Stimulated activated naive CD8-positive, alpha-beta T cell treated with anti-CD3 and anti-CD28 coated beads, Interleukin-15, amount 100 ng/mL, for 72 hours (primary cell): ENCODE data around the gene DCAF5.

Source experiments
- ATAC-seq: fragments of 150-1000 bp; cut with Tn5 transposase; 2 replicates; pipeline ENCODE4 v1.10.0; 2021; ENCODE audit warnings: mild to moderate bottlenecking, moderate library complexity
- DNase-seq, 2 donors: peaks; one replicate each; pipeline ENCODE4 v3.0.0; 2021 to 2022
- H3K27ac Mint-ChIP-seq, 2 donors: one replicate each; pipeline ENCODE4 v1.8.0; 2022; ENCODE audit warnings: mild to moderate bottlenecking in 2 of 2, mixed read lengths in 2 of 2, moderate library complexity in 2 of 2
- H3K27me3 Mint-ChIP-seq: one replicate; pipeline ENCODE4 v1.8.0; 2022; ENCODE audit warnings: mixed read lengths
- H3K4me1 Mint-ChIP-seq: one replicate; pipeline ENCODE4 v1.8.0; 2022; ENCODE audit warnings: mild to moderate bottlenecking, mixed read lengths
- H3K4me3 Mint-ChIP-seq, 2 donors: one replicate each; pipeline ENCODE4 v1.8.0; 2022; ENCODE audit warnings: mild to moderate bottlenecking in 2 of 2, mixed read lengths in 2 of 2, moderate library complexity in 1 of 2
- H3K9me3 Mint-ChIP-seq, 2 donors: one replicate each; pipeline ENCODE4 v1.8.0; 2022; ENCODE audit warnings: mixed read lengths in 2 of 2

Gene DCAF5

GRCh38 chr14:69129264-69129880, 23.5 kb downstream of the DCAF5 start:
- H3K27ac Mint-ChIP-seq: peak overlapping the region; percentile 54 to 89
- H3K27me3 Mint-ChIP-seq: no peaks in the 10 kb centered on the region
- no peaks in the 10 kb centered on the region for H3K9me3 Mint-ChIP-seq
- peak; percentile 77 for ATAC-seq
- H3K4me3 Mint-ChIP-seq: peak overlapping the region in 1 of 2 donors; percentile 63
- peak; percentile 65 to 69 for DNase-seq
- H3K4me1 Mint-ChIP-seq: peaks cover 78% of the 10 kb centered on the region

- Mint-ChIP-seq H3K4me3 (no peak overlapping the region), H3K27ac (no peak overlapping the region), H3K9me3 (no peaks in the 10 kb centered on the region), H3K27me3 (no peaks in the 10 kb centered on the region), H3K4me1 (peaks cover 48% of the 10 kb centered on the region)
- ATAC-seq: no peak
- DNase-seq: no peak
These were observed 34.6 kb downstream of the DCAF5 start for GRCh38 chr14:69118305-69118704.

- peaks cover 42% of the 10 kb centered on the region for H3K4me1 Mint-ChIP-seq
- no peak overlapping the region for H3K4me3 Mint-ChIP-seq
- ATAC-seq (peak; percentile 40), DNase-seq (no peak)
- H3K27me3 Mint-ChIP-seq: no peaks in the 10 kb centered on the region
- no peaks in the 10 kb centered on the region for H3K9me3 Mint-ChIP-seq
- no peak overlapping the region for H3K27ac Mint-ChIP-seq
These were observed 35.7 kb downstream of the DCAF5 start for GRCh38 chr14:69117020-69117767.

DNA sequence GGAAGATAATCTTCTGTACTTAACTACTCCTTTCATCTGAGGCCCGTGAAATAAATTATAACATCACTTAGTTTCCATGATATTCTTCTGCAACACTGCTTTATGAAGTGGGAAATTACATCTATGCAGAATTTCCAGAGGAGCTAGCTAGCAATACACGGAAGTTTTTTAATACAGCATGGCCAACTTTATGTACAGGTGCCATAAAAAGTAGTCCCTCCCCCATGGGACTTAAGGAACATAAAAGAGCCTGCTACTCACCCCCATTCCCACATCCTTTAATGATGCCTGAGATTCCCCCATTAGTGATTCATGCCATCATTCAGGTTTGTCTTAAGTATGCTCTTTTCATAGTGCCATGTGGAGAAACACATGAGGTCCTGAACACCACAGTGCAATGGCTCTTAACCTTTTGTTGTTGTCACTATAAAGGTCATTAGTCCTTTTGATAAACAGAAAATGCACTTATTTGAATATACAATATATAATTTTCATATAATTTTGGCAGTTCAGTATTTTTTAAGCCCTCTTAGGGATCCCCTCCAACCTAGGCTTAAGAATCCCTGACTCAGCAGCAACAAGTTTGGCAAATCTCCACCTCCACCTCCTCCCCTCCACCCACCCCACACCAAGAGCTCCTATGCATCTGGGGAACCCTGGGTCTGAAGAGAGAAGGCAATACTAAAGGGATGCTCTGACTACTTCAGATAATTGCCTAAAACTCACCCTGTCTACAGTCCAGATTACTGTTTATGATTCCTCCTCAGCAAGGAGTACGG, 37.3 kb downstream of the DCAF5 start:
- no peak overlapping the region for H3K4me3 Mint-ChIP-seq
- H3K27me3 Mint-ChIP-seq: no peaks in the 10 kb centered on the region
- no peaks in the 10 kb centered on the region for H3K9me3 Mint-ChIP-seq
- ATAC-seq: no peak
- H3K27ac Mint-ChIP-seq: peak overlapping the region in 1 of 2 donors; percentile 6
- no peak for DNase-seq
- H3K4me1 Mint-ChIP-seq: peaks cover 26% of the 10 kb centered on the region

GRCh38 chr14:69114763-69115162, 38.2 kb downstream of the DCAF5 start:
- DNase-seq: no peak
- H3K27ac Mint-ChIP-seq: no peak overlapping the region
- H3K4me1 Mint-ChIP-seq: peaks cover 24% of the 10 kb centered on the region
- H3K9me3 Mint-ChIP-seq: no peaks in the 10 kb centered on the region
- no peak overlapping the region for H3K4me3 Mint-ChIP-seq
- H3K27me3 Mint-ChIP-seq: no peaks in the 10 kb centered on the region
- ATAC-seq: no peak

- DNase-seq (no peak), ATAC-seq (no peak)
- Mint-ChIP-seq H3K27ac (no peak overlapping the region), H3K4me3 (no peak overlapping the region), H3K4me1 (no peaks in the 10 kb centered on the region), H3K9me3 (no peaks in the 10 kb centered on the region), H3K27me3 (no peaks in the 10 kb centered on the region)
These were observed 44.6 kb downstream of the DCAF5 start for GRCh38 chr14:69108358-69108757.

GRCh38 chr14:69107407-69108003, 45.4 kb downstream of the DCAF5 start:
- peak; percentile 41 to 51 for DNase-seq
- ATAC-seq: peak; percentile 82
- Mint-ChIP-seq H3K4me3 (no peak overlapping the region), H3K27ac (no peak overlapping the region), H3K9me3 (no peaks in the 10 kb centered on the region), H3K27me3 (no peaks in the 10 kb centered on the region), H3K4me1 (no peaks in the 10 kb centered on the region)

DNA sequence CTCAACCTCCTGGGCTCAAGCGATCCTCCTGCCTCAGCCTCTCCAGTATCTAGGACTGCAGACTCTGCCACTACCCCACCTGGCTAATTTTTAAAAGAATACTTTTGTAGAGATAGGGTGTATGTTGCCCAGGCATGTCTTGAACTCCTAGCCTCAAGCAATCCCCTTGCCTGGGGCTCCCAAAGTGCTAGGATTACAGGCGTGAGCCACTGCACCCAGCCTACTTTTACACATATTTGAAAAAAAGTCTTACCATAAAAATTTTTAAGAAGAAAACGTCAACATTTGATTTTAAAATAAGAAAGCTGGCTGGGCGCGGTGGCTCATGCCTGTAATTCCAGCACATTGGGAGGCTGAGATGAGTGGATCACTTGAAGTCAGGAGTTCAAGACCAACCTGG, 46.5 kb downstream of the DCAF5 start:
- H3K9me3 Mint-ChIP-seq: no peaks in the 10 kb centered on the region
- ATAC-seq: no peak
- H3K4me1 Mint-ChIP-seq: peaks cover 2% of the 10 kb centered on the region
- DNase-seq: no peak
- no peak overlapping the region for H3K4me3 Mint-ChIP-seq
- no peaks in the 10 kb centered on the region for H3K27me3 Mint-ChIP-seq
- H3K27ac Mint-ChIP-seq: no peak overlapping the region

DNA sequence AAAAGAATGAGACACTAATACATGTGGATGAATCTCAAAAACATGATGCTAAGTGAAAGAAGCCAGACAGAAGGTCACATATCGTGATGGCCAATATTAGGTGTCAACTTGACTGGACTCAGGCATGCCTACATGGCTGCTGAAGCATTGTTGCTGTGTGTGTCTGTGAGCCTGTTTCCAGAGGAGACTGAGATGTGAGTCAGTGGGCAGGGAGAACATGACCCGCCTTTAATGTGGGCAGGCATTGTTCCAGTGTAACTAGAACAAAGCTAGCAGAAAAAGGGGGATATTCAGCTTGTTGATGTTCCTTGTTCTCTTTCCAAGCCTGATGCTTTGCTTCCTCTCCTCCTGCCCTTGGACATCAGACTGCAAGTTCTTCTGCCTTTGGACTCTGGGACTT, 47.6 kb downstream of the DCAF5 start:
- no peaks in the 10 kb centered on the region for H3K27me3 Mint-ChIP-seq
- H3K9me3 Mint-ChIP-seq: no peaks in the 10 kb centered on the region
- H3K4me3 Mint-ChIP-seq: no peak overlapping the region
- no peak overlapping the region for H3K27ac Mint-ChIP-seq
- no peak for ATAC-seq
- peaks cover 8% of the 10 kb centered on the region for H3K4me1 Mint-ChIP-seq
- DNase-seq: no peak

DNA sequence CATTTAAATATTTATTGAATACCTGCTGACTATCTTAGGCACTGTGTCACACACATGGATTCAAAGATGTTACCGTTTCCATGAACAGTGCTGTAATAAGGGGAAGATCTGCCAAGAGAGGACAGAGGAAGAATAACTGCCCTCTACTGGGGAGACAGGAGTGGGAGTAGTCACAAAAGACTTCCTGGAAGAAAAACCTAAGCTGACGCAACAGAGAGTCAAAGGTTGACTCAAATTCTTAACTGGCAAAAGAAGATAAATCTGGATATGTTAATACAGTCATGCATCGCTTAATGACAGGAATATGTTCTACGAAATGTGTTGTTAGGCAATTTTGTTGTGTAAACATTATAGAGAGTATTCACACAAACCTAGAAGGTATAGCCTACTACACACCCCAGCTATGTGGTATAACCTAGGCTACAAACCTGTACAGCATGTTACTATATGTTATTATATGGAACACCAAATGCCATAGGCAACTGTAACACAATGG, 51.5 kb downstream of the DCAF5 start:
- H3K27ac Mint-ChIP-seq: peak overlapping the region; percentile 75 to 95
- H3K4me1 Mint-ChIP-seq: peaks cover 14% of the 10 kb centered on the region
- H3K27me3 Mint-ChIP-seq: no peaks in the 10 kb centered on the region
- H3K4me3 Mint-ChIP-seq: no peak overlapping the region
- peak in 1 of 2 donors; percentile 19 for DNase-seq
- H3K9me3 Mint-ChIP-seq: no peaks in the 10 kb centered on the region
- peak; percentile 92 for ATAC-seq

DNA sequence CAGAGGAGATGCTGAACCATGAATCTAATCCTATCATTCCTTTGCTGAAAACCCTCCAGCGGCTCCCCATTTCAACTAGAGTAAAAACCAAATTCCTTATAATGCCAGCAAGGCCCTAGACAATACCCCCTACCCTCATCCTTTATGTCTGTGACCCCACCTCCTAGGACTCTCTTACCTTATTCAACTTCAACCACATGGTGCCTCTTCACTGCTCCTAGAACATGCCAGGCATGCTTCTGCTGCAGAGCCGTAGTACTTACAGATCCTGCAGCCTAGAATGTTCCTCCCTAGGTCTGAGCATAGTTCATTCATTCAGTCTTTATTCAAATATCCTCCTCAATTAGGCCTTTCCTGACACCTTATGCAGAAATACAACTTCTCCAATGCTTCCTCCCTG, 54.9 kb downstream of the DCAF5 start:
- no peaks in the 10 kb centered on the region for H3K9me3 Mint-ChIP-seq
- H3K4me1 Mint-ChIP-seq: peaks cover 33% of the 10 kb centered on the region
- DNase-seq (no peak), ATAC-seq (no peak)
- no peaks in the 10 kb centered on the region for H3K27me3 Mint-ChIP-seq
- peak overlapping the region; percentile 0 for H3K27ac Mint-ChIP-seq
- no peak overlapping the region for H3K4me3 Mint-ChIP-seq

GRCh38 chr14:69096781-69097475, 56.0 kb downstream of the DCAF5 start:
- no peaks in the 10 kb centered on the region for H3K9me3 Mint-ChIP-seq
- peak overlapping the region in 1 of 2 donors; percentile 34 for H3K27ac Mint-ChIP-seq
- H3K4me3 Mint-ChIP-seq: no peak overlapping the region
- peaks cover 37% of the 10 kb centered on the region for H3K4me1 Mint-ChIP-seq
- H3K27me3 Mint-ChIP-seq: no peaks in the 10 kb centered on the region
- ATAC-seq (no peak), DNase-seq (no peak)

GRCh38 chr14:69096246-69096645, 56.7 kb downstream of the DCAF5 start:
- Mint-ChIP-seq H3K4me1 (peaks cover 35% of the 10 kb centered on the region), H3K4me3 (no peak overlapping the region), H3K27ac (peak overlapping the region in 1 of 2 donors; percentile 23), H3K9me3 (no peaks in the 10 kb centered on the region), H3K27me3 (no peaks in the 10 kb centered on the region)
- ATAC-seq (no peak), DNase-seq (no peak)

- Mint-ChIP-seq H3K27me3 (no peaks in the 10 kb centered on the region), H3K4me1 (peaks cover 33% of the 10 kb centered on the region), H3K4me3 (no peak overlapping the region), H3K27ac (peak overlapping the region in 1 of 2 donors; percentile 28), H3K9me3 (no peaks in the 10 kb centered on the region)
- DNase-seq (no peak), ATAC-seq (no peak)
These were observed 58.4 kb downstream of the DCAF5 start for GRCh38 chr14:69094481-69094880.
